Measurements from ENCODE around the gene SSC5D.

- TF ChIP-seq PKNOX1 (IDR thresholded peaks at IDR 0.05): peak; percentile 64
- no peak for TF ChIP-seq FOXM1 (IDR thresholded peaks at IDR 0.05; ENCODE audit: borderline replicate concordance)
Observed at GRCh38 chr19:55451965-55452748, 36.1 kb upstream of the SSC5D start.

All from HEK293T (cell line).